Esophagus squamous epithelium (tissue), 4 donors: Measurements from ENCODE around the gene CD180.

Experiments used
- CTCF ChIP-seq, 6 experiments: fragments of 450-650 bp in 4 of 6; fragments of 200-600 bp in 2 of 6; sonication (generic) in 2 of 6; IDR thresholded peaks; one replicate each; pipeline ENCODE4 v1.5.1; 2016 to 2019; ENCODE audit warnings: antibody characterized with exemption in 6 of 6, mild to moderate bottlenecking in 4 of 6, moderate library complexity in 4 of 6
- POLR2A ChIP-seq, 4 donors: fragments of 450-650 bp; IDR thresholded peaks; one replicate each; pipeline ENCODE4 v1.6.1; 2017; ENCODE audit warnings: antibody characterized with exemption in 4 of 4, mild to moderate bottlenecking in 4 of 4, moderate library complexity in 3 of 4

- TF ChIP-seq CTCF (IDR thresholded peaks at IDR 0.05), result no peak
- TF ChIP-seq POLR2A (IDR thresholded peaks at IDR 0.05), result no peak
These were observed 41.9 kb downstream of the CD180 start for GRCh38 chr5:67154556-67155206.
